ENCODE measurements around the gene CD247.

- TF ChIP-seq CTCF (tag by site-specific recombination; IDR thresholded peaks at IDR 0.05) (no peak), ZNF830 (tag by site-specific recombination; IDR thresholded peaks at IDR 0.05; ENCODE audit: low read depth) (no peak), ZNF274 (IDR thresholded peaks at IDR 0.05; ENCODE audit: low read length) (no peak), ZNF274 (tag by site-specific recombination; IDR thresholded peaks at IDR 0.05; ENCODE audit: borderline replicate concordance) (no peak), ZNF121 (tag by site-specific recombination; IDR thresholded peaks at IDR 0.05) (no peak)
Measured at GRCh38 chr1:167413328-167413727, 105.0 kb downstream of the CD247 start.
